Measurements from ENCODE around the gene NME2.
"Not testable (repeated sequence)": the region's sequence is repeated elsewhere in the genome, so short reads cannot be mapped to it uniquely, and the experiment has no call there.

Gene NME2

DNA sequence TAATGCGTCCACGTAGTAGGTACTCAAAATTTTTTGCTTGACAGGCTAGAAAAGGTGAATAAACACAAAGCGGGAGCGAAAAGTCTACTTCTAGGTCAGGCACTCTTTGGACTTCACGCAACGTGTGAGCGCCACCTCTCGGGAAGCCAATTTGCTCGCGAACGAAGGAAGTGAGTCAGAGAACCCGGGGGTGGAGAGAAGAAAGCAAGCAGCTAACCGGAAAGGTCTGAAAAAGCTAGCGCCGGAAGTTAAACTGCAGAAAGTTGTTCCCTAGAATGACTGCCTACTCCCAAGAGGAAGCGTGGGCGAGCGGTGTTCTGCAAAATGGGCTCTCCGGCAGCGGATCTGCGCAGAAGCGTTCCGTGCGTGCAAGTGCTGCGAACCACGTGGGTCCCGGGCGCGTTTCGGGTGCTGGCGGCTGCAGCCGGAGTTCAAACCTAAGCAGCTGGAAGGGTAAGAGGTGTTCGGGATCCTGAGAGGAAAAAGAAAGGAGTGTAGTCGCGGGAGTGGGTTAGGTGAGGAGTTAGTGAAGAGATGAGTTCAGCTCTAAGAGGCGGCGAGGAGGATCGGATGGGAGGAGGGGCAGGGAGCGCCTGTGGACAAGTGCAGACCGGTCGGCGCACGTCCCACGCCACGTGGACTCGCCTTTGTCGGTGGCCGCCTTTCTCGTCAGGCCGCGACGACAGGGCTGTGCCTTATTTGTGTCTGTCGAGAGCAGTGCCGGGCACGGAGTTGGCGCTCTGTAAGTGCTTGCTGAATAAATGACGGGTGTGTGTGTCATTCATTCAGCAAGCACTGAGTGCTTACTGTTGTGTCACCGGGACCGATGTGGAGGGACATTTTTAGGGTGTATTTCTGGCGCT lies 12.8 kb upstream of the NME2 start, which contains the start of gene NME1:
NME1 (plus strand) TSS at position 350 of the 863 bp plus-strand sequence. CDS start 2,096 bp downstream, outside the sequence.
- peak; percentile 98 to 99 for DNase-seq

DNA sequence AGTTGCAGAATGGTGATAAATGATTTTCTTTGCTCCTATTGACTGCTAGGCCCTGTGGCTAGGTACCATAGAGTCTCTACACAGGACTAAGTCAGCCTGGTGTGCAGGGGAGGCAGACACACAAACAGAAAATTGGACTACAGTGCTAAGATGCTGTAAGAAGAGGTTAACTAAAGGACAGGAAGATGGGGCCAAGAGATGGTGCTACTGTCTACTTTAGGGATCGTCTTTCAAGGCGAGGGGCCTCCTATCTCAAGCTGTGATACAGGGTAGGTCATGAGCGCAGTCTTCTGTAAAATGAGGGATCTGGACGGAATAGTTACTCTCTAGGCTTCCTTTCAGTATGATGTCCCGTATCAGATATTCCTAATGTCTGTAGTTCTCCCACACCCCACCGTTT lies 12.0 kb upstream of the NME2 start:
- DNase-seq = no peak

DNA sequence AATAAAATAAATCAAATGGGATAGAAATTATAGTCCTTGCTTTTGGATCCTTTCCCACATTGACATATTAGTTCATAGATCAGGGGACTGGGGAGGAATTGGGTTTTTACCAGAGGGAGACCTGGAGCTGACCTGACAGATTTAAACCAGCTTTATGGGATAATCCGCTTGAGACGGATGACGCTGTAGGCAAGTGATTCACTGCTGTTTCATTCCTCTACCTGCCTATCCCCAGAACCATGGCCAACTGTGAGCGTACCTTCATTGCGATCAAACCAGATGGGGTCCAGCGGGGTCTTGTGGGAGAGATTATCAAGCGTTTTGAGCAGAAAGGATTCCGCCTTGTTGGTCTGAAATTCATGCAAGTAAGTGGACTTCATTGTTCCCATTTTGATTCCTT lies 10.8 kb upstream of the NME2 start:
- DNase-seq = no peak

DNA sequence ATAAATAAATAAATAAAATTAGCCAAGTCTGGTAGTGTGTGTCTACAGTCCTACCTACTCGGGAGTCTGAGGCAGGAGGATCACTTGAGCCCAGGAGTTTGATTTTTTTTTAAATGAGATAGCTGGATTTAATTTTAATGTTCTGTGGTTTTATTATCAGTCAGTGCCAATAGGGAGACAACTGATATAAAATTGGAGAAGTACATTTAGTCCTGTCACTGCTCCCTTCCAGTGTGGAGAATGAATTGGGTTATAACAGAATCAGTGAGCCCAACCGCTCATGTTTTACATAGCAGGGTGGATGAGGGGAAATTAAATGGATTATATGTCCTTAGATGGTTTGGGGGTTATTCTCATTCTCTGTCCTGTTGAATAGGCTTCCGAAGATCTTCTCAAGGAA lies 6.6 kb upstream of the NME2 start:
- no peak for DNase-seq

DNA sequence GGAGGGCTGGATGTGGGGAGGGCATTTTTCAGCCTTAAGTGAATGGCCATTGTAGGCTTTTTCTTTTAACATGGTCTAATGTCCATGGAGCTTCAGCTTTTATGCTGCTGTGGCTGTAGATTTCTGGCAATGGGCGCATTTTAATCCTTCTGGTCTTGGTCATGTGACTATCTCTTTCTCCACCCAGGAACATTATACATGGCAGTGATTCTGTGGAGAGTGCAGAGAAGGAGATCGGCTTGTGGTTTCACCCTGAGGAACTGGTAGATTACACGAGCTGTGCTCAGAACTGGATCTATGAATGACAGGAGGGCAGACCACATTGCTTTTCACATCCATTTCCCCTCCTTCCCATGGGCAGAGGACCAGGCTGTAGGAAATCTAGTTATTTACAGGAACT lies 4.7 kb upstream of the NME2 start:
- no peak for DNase-seq

DNA sequence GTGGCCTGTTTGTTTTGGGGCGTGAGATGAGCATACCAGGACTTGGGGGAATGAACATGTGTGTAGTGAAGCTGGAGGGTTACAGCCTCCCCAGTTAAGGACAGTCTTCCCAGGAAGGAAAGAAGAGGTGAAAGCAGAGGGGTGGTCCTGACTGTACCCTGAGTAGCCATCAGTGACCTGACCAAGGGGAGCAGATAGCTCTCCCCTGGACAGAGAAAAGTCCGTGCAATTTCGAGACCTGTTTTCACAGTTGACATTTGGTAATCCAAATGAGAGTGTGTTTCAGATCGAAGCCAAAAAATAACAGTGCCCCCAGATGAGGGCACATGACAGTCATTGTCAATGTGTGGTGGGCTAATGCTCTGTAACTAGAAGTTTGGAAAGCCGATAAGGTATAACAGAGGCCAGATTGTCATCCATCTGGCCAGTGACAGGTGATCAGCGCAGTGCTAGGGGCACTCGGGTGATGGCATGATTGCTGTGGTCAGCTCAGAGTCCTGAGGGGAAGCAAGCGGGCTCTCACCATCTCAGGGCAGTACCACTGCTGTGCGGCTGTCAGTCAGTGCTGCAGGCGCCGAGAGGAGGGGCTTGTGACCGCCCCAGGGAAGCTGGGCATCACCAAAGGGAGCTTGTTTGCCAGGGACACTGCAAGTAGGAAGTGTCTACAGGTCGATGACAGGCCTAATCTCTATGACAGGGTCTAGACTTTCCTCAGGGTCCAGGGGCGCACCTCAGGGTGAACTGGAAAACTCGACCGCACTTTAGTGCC lies 1.1 kb upstream of the NME2 start:
- DNase-seq = no peak

DNA sequence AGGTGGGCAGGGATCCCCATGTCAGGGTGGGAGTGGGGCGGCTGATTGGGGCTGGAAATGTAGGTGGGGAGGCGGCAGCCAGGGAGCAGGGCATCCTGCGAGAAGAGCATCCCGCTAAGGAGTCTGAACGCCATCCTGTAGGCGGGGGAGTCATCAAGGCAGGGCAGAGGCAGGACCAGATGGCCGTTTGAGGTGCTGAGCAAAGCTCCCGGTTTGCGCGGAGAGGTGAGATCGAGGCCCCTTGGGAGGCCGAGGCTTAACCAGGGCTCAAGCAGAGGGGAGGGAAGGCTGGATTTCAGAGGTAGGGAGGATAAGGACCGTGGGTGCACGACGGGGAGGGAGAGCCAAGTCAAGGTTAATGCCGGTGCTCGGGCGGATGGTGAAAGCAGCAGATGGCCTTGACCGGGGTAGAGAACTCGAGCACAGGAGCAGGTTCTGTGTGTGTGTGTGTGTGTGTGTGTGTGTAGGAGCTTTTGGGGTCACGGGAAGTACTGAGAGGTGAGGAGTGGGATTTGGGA lies 472 bp upstream of the NME2 start:
- peak in 1 of 2 experiments; percentile 16 for DNase-seq

DNA sequence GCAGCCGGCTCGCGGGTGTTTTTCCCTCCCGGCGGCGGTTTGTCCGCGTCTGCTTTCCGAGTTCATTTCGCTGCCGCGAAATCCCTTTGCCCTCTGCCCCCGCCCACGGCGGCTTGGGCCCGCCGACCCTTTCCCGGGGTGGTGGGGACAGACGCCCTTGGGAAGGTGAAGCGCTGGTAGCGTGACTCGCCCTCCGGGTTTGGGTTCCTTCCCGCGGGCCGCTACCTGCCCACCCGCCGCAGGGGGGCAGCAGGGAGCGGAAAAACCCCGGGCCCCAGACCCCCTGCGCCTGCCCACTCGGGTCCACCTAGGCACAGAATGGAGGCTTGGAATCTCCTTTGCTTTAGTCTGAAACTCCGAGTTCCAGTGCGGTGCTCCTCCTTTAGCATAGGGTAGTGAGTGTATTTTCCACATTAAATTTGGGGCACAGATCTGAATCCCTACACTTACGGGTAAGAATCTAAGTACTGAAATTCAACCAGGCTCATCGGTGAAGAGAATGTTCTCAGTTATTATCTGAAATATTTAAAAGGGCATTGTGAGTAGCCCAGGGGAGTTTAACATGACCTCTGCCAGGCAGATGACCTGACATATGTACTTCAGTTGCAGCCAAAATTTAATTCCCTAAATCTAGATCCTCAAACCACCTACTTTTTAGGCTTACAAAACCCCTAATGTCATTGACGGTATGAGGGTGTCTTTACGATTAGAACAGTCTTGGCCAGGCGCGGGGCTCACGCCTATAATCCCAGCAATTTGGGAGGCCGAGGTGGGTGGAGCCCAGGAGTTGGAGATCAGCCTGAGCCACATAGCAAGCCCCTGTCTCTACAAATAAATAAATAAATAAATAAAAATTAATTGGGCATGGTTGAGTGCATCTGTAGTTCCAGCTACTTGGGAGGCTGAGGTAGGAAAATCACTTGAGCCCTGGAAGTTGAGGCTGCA lies 1.0 kb downstream of the NME2 start:
- DNase-seq = peak; percentile 76 to 80

DNA sequence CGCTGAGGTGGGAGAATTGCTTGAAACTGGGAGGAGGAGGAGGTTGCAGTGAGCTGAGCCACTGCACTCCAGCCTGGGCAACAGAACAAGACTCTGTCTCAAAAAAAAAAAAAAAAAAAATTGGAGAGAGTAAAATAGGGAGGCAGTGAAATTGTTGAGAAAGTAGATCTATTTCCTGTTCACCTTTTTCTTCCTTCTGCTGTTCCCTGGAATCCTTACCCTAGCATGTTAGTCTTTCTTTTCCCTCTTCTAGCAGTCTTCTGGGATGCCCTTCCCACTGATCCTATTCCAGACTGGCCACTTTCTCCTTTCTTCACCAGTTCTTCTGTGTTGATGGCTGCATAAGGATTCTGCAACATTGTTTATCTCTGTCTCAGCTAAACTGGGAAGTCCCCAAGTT lies 3.1 kb downstream of the NME2 start:
- no peak for DNase-seq

DNA sequence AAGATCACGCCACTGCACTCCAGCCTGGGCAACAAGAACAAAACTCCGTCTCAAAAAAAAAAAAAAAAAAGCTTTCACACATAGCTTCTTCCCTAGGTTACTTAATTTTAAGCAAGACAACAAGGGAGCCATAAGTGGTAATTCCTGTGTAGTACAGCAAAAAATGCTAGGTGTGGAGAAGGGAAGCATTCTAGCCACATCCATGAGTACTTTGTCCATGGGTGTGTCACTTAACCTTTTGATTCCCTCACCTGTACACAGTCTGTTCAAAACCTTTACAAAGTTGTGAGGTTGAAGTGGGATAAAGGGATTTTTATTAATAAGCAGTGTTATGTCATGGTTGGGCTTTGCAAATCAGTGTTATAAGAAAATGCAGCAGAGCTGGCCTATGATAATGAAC lies 4.5 kb downstream of the NME2 start:
- DNase-seq = no peak

DNA sequence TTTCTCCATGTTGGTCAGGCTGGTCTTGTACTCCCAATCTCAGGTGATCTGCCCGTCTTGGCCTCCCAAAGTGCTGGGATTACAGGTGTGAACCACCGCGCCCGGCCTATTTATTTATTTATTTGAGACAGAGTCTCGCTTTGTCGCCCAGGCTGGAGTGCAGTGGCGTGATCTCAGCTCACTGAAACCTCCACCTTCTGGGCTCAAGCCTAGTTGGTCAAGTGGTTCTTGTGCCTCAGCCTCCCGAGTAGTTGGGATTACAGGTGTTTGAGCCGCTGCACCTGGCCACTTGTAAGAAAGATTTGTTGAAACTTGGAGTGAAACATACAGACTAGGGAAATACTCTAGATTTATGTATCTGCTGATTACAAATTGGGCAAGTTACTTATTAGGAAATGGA lies 5.8 kb downstream of the NME2 start:
- not testable (repeated sequence) for DNase-seq

DNA sequence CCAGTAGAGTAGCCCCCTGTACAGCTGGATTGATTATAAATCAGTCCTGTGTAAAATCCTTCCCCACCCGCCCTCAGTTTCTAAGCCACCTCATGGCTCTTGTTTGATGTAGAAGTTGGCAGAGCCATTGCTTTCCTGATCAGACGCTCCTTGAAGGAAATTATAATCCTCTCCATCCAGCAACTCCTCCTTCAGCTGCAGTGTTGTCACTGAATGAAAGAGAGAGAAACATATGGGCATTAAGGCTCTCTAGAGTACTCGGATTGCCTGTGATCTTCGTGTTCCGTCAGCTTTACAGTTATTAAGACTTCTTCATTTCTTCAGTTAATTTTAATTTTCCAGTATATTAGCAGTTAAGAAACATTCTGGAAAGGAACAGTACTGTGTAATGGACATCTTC lies 14.3 kb downstream of the NME2 start:
- DNase-seq = no peak

DNA sequence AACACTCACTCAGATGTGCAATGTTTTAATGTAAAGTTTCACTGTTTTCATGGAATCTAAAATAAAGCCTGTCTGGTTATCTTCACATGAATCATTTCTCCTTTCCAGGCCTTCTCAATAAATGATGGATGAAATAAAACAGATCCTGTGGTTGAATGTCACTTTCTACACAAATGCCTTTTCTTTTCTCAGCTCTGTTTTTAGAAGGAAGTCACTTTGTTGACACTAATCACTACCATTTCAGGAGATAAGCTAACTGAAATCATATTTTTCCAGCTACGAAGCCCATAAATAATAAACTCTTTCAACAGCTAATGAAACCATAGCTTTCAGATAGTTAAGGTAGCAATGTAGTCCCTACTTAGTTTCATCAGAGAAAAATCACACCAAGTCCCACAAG lies 17.9 kb downstream of the NME2 start:
- DNase-seq = no peak

DNA sequence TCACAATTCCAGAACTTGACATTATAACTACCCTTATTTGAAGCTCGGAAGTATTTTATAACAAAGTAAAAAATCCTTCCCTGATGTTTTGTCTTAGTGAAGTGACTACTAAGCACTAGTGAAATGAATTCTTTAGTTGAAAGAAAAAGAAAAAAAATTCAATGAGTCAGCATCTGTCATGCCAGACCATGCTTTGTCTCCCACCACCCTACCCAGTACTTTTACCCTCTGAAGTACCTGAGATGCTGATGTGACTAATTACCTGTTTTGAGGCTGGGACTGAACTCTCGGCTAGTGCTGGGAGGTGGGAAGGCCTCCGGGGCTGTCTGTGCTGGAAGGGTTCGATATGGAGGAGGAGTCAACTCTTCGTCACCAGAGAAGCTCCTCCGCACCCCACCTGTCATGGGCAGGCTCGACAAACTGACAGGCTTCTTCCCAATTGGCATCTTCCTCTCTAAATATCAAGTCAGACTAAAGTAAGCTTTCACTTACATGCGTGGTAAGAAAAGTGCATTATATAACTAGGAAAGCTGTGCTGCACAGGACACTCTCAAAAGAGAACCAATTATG lies 19.6 kb downstream of the NME2 start:
- DNase-seq = no peak

DNA sequence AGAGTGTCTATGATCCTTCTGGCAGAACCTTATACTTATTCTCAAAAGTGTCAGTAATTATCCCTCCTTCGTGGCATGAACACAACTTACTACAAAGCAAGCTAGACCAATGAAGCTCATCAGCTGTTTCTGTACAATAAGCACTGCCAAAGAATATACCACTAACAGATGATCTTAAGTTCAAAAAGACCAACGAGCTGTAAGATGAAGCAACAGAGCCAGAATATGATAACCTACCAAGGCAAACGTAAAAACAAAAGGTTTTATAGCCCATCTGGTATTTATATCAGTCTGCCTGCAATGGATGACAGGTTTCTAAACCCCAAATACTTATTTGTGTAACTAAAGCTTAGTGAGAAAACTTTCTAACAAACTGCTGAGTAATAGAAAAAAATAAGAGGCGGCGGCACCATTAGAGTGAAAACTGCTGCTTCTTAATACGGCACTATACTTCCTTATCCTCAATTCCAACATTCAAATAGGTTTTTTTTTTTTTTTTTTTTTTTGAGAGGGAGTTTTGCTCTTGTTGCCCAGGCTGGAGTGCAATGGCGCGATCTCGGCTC lies 22.1 kb downstream of the NME2 start:
- no peak for DNase-seq

DNA sequence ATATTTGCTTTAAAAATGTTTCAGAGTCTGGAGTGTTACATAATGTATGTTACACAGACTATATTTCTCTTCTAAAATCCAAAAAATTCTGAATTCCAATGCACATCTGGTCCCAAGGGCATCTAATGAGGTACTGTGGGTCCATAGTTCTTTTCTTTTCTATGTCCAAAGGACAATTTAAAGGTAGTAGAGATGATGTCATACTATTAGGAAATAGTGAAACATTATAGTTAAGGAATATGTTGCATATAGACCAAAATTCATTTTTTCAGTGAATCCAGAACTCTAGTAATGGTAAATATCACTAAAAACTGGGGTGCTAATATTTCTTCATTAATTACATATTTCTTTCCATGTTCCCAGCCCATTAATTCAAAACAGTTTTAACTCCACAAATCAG lies 23.0 kb downstream of the NME2 start:
- DNase-seq = no peak

DNA sequence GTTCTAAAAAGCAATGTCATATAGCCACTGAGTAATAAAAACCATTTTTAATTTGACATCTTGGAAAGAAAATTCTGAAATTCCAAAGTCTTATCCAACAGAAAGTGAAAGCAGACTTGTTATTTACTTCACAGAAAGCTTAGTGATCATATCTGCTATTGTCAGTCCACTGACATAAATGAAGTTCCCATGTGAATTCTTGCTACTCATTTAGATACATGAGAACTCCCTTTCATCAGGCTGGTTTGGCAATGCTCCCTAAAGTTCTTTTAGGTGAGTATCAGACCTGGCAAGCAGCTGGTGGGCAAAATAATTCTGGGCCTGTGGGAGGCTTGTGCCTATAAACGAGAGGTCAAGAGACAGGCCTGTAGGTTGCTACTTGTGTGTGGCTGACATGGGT lies 23.4 kb downstream of the NME2 start:
- DNase-seq = no peak

DNA sequence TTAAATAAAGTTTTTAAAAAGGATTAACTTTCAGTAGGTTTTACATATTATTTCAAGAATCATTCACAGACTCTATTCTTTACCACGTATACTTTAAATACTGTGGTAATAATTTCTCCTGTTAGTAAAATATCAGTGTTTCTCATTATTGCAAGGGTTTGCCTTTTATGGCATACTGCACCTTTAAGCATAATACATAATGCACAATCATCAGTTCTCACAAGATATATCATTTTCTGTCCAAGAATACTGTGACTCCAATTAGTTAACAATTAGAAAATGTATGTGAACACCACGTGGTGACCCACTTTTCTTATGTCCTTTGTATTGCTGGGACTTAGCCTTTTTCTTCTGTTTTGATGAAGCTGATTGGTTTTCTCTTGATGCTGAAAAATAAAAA lies 25.7 kb downstream of the NME2 start:
- no peak for DNase-seq

DNA sequence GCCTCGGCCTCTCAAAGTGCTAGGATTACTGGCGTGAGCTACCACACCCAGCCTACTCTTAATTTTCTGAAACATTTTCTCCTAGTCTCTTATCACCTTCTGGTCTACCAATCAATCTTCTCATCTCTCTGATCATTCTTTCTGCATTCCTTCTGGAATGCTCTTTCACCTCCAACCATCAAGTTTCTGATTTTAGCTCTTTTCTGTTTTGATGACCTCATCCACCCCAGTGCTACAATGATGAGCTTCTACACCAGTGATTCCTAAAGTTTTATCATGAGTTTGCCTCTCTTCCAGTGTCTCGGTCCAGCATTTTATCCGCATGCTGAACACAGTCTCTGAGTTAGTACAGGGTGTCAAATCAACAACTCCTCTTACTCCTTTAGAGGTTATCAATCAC lies 31.5 kb downstream of the NME2 start:
- DNase-seq = no peak

DNA sequence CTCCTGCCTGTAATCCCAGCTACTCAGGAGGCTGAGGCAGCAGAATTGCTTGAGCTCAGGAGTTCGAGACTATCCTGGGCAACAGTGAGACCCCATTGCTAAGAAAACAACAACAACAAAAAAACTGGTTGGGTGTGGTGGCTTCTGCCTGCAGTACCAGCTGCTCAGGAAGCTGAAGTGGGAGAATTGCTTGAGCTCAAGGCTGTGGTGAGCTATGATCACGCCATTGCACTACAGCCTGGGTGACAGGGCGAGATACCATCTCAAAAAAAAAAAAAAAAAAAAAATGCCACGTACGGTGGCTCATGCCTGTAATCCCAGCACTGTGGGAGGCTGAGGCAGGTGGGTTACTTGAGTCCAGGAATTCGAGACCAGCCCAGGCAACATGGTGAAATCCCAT lies 34.1 kb downstream of the NME2 start:
- DNase-seq = no peak

DNA sequence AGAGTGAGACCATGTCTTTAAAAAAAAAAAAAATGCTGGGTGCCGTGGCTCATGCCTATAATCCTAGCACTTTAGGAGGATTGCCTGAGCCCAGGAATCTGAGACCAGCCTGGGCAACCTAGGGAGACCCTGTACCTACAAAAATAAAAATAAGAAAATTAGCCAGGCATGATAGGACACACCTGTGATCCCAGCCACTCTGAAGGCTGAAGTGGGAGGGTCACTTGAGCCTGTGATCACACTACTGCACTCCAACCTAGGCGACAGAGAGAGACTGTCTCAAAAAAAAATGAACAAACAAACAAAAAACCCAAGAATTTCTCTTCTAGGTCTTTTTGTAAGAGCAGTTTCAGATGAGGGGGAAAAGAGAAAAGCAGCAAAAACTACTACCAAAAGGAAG lies 34.6 kb downstream of the NME2 start:
- DNase-seq = no peak

DNA sequence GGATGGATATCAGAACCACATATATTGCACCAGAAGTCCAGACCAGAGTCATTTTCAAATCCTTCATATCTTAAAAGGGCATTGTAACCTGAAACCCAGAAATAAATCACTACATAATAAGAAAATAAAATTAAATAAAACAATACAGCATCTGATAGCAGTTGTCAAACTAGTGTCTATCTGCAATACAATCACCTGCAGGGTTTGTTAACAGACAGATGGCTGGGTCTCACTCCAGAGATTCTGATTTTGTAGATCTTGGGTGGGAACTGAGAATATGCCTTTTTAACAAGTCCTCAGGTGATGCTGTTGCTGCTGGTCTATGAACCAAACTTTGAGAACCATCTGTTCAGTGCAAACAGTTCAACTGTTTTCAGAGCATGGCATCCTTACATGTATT lies 37.6 kb downstream of the NME2 start:
- no peak for DNase-seq
